ENCODE measurements around the gene CUX1.
"Not testable (repeated sequence)": the region's sequence is repeated elsewhere in the genome, so short reads cannot be mapped to it uniquely, and the experiment has no call there.

CUX1 gene

GRCh38 chr7:101845974-101846373, 28.5 kb downstream of the CUX1 start:
- ATAC-seq, result no peak

GRCh38 chr7:101846800-101847538, 29.5 kb downstream of the CUX1 start:
- no peak for ATAC-seq
- TF ChIP-seq PATZ1 (CRISPR knock-in tag; IDR thresholded peaks at IDR 0.05; ENCODE audit: borderline replicate concordance), result no peak
- no peak for TF ChIP-seq ISL1 (CRISPR knock-in tag; IDR thresholded peaks at IDR 0.05)
- no peak for TF ChIP-seq TCF4 (CRISPR knock-in tag; IDR thresholded peaks at IDR 0.05; ENCODE audit: borderline replicate concordance)
- TF ChIP-seq CREB5 (CRISPR knock-in tag; IDR thresholded peaks at IDR 0.05; ENCODE audit: low read depth), result no peak
- no peak for TF ChIP-seq PPARA (CRISPR knock-in tag; IDR thresholded peaks at IDR 0.05; ENCODE audit: borderline replicate concordance)
- TF ChIP-seq SNAI2 (CRISPR knock-in tag; IDR thresholded peaks at IDR 0.05), result no peak
- no peak for TF ChIP-seq TOX (CRISPR knock-in tag; IDR thresholded peaks at IDR 0.05; ENCODE audit: borderline replicate concordance)
- no peak for TF ChIP-seq ESRRG (CRISPR knock-in tag; IDR thresholded peaks at IDR 0.05)
- TF ChIP-seq ZNF70 (CRISPR knock-in tag; IDR thresholded peaks at IDR 0.05), result no peak

More at GRCh38 chr7:101845974-101846373, 28.5 kb downstream of the CUX1 start:
- no peak for TF ChIP-seq POU6F1 (CRISPR knock-in tag; IDR thresholded peaks at IDR 0.05; ENCODE audit: borderline replicate concordance, low read depth)
- no peak for TF ChIP-seq CSRNP3 (CRISPR knock-in tag; IDR thresholded peaks at IDR 0.05)
- TF ChIP-seq GLIS3 (CRISPR knock-in tag; IDR thresholded peaks at IDR 0.05), result no peak
- TF ChIP-seq ZFP3 (CRISPR knock-in tag; IDR thresholded peaks at IDR 0.05), result no peak

- TF ChIP-seq GLIS3 (CRISPR knock-in tag; IDR thresholded peaks at IDR 0.05), result no peak
- TF ChIP-seq TSHZ2 (CRISPR knock-in tag; IDR thresholded peaks at IDR 0.05), result no peak
- TF ChIP-seq CSDC2 (CRISPR knock-in tag; IDR thresholded peaks at IDR 0.05), result no peak
- no peak for TF ChIP-seq POU6F1 (CRISPR knock-in tag; IDR thresholded peaks at IDR 0.05; ENCODE audit: borderline replicate concordance, low read depth)
- no peak for TF ChIP-seq OSR1 (CRISPR knock-in tag; IDR thresholded peaks at IDR 0.05)
- no peak for TF ChIP-seq ZNF70 (CRISPR knock-in tag; IDR thresholded peaks at IDR 0.05)
- TF ChIP-seq RARB (CRISPR knock-in tag; IDR thresholded peaks at IDR 0.05), result no peak
- TF ChIP-seq PATZ1 (CRISPR knock-in tag; IDR thresholded peaks at IDR 0.05; ENCODE audit: borderline replicate concordance), result no peak
- TF ChIP-seq SNAI2 (CRISPR knock-in tag; IDR thresholded peaks at IDR 0.05), result no peak
- no peak for TF ChIP-seq ZFP3 (CRISPR knock-in tag; IDR thresholded peaks at IDR 0.05)
- TF ChIP-seq ZNF8 (CRISPR knock-in tag; IDR thresholded peaks at IDR 0.05), result no peak
- TF ChIP-seq CREB5 (CRISPR knock-in tag; IDR thresholded peaks at IDR 0.05; ENCODE audit: low read depth), result no peak
- no peak for TF ChIP-seq ZC3H10 (CRISPR knock-in tag; IDR thresholded peaks at IDR 0.05)
- no peak for TF ChIP-seq TCF4 (CRISPR knock-in tag; IDR thresholded peaks at IDR 0.05; ENCODE audit: borderline replicate concordance)
- ATAC-seq, result no peak
Observed at GRCh38 chr7:101848208-101848951, 31.0 kb downstream of the CUX1 start.

- not testable (repeated sequence) for ATAC-seq
Observed at GRCh38 chr7:101849314-101849713, 31.9 kb downstream of the CUX1 start.

Data from SK-N-SH treated with all-trans-retinoic acid at 6 μM for 48 hours (cell line).